ENCODE measurements around the gene HEXD. TPM values are rescaled to one million over a fixed set of nuclear protein-coding genes. Genes with fewer than 3 reads are reported as not detected.

Gene HEXD
- total and polyA plus RNA-seq, 10 of the 15 experiments (the other 5 are each of a cell fraction or from before 2014, with no cell fraction given) = 1.6 to 24.2 (median 7.0) TPM

GRCh38 chr17:82457073-82457928 is 39.2 kb downstream of the HEXD start (continued):
- TF ChIP-seq, protein P1, sequence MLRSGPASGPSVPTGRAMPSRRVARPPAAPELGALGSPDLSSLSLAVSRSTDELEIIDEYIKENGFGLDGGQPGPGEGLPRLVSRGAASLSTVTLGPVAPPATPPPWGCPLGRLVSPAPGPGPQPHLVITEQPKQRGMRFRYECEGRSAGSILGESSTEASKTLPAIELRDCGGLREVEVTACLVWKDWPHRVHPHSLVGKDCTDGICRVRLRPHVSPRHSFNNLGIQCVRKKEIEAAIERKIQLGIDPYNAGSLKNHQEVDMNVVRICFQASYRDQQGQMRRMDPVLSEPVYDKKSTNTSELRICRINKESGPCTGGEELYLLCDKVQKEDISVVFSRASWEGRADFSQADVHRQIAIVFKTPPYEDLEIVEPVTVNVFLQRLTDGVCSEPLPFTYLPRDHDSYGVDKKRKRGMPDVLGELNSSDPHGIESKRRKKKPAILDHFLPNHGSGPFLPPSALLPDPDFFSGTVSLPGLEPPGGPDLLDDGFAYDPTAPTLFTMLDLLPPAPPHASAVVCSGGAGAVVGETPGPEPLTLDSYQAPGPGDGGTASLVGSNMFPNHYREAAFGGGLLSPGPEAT (IDR thresholded peaks at IDR 0.05; ENCODE audit: low read depth) = no peak
- TF ChIP-seq YBX1 (IDR thresholded peaks at IDR 0.05) = no peak
- no peak for TF ChIP-seq SUZ12 (IDR thresholded peaks at IDR 0.05; ENCODE audit: unreplicated experiment)
- TF ChIP-seq NFYA (IDR thresholded peaks at IDR 0.05; ENCODE audit: borderline replicate concordance, low read depth, low read length) = no peak
- TF ChIP-seq ATF2 (IDR thresholded peaks at IDR 0.05; ENCODE audit: low read length) = no peak
- TF ChIP-seq MAX (IDR thresholded peaks at IDR 0.05; ENCODE audit: low read depth, low read length) = no peak
- no peak for TF ChIP-seq ZSCAN29 (IDR thresholded peaks at IDR 0.05)
- TF ChIP-seq NFXL1 (IDR thresholded peaks at IDR 0.05; ENCODE audit: borderline replicate concordance) = no peak
- no peak for TF ChIP-seq ESRRA (IDR thresholded peaks at IDR 0.05; ENCODE audit: low read length)
- no peak for TF ChIP-seq BRCA1 (IDR thresholded peaks at IDR 0.05; ENCODE audit: low read depth, low read length)
- no peak for TF ChIP-seq SMARCA5 (IDR thresholded peaks at IDR 0.05)
- TF ChIP-seq MTA3 (IDR thresholded peaks at IDR 0.05; ENCODE audit: borderline replicate concordance, low read length) = no peak
- no peak for TF ChIP-seq SP1 (IDR thresholded peaks at IDR 0.05; ENCODE audit: low read depth, low read length)
- TF ChIP-seq, protein P2, sequence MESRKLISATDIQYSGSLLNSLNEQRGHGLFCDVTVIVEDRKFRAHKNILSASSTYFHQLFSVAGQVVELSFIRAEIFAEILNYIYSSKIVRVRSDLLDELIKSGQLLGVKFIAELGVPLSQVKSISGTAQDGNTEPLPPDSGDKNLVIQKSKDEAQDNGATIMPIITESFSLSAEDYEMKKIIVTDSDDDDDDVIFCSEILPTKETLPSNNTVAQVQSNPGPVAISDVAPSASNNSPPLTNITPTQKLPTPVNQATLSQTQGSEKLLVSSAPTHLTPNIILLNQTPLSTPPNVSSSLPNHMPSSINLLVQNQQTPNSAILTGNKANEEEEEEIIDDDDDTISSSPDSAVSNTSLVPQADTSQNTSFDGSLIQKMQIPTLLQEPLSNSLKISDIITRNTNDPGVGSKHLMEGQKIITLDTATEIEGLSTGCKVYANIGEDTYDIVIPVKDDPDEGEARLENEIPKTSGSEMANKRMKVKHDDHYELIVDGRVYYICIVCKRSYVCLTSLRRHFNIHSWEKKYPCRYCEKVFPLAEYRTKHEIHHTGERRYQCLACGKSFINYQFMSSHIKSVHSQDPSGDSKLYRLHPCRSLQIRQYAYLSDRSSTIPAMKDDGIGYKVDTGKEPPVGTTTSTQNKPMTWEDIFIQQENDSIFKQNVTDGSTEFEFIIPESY (IDR thresholded peaks at IDR 0.05) = 0 out of 2 replicates have a peak, but pooled peaks have one; percentile 26
- TF ChIP-seq ZBTB40 (IDR thresholded peaks at IDR 0.05; ENCODE audit: borderline replicate concordance) = peak; percentile 46; the same call in 1 of the 2 replicates
- TF ChIP-seq MTA2 (IDR thresholded peaks at IDR 0.05; ENCODE audit: low read depth) = 0 out of 2 replicates have a peak, but pooled peaks have one; percentile 38
- TF ChIP-seq NBN (IDR thresholded peaks at IDR 0.05) = no peak

Measured in GM12878 (cell line).